IMR-90 (cell line): ENCODE measurements around the gene RYR1.

ENCODE experiments used
- CEBPB ChIP-seq: IDR thresholded peaks from 2 replicates; pipeline ENCODE4 v1.6.1; 2012; ENCODE audit warnings: low read depth, low read length, improper control_type of control experiment
- MAFK ChIP-seq: IDR thresholded peaks from 2 replicates; pipeline ENCODE4 v1.6.1; 2012; ENCODE audit warnings: low read depth, low read length, improper control_type of control experiment
- NFE2L2 ChIP-seq: fragments of 150-350 bp; IDR thresholded peaks from 2 replicates; pipeline ENCODE4 v1.6.1; 2016; ENCODE audit warnings: low read depth, mild to moderate bottlenecking, low read length
- POLR2A ChIP-seq: IDR thresholded peaks from 2 replicates; pipeline ENCODE4 v1.6.1; 2012; ENCODE audit warnings: mild to moderate bottlenecking, low read depth, low read length
- TF ChIP-seq, protein P1 (sequence below): conservative IDR thresholded peaks from 2 replicates; pipeline ENCODE4 v1.5.1; 2012; ENCODE audit warnings: mild to moderate bottlenecking, low read depth, low read length, improper control_type of control experiment
- TF ChIP-seq, protein P2 (sequence below): fragments of 150-350 bp; IDR thresholded peaks from 2 replicates; pipeline ENCODE4 v1.6.1; 2016; ENCODE audit warnings: low read depth, mild to moderate bottlenecking, low read length, moderate library complexity, borderline replicate concordance

DNA sequence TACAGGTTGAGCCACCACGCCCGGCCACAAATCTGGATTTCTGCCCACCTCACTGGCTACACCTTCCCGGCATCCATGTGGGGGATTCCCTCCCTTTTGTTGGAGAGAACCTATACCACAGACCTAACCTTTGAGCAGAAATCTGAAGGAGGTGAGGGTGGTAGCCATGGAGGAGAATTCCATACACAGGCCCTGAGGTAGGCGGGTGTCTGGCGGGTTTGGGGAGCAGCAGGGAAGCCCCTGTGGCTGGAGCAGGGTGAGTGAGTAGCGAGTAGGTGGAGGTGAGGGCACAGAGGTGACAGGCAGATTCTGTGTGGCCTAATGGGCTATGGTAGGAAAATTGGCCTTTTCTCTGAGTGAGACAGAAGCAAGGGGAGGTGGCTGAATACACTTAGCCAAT, 196.1 kb downstream of the RYR1 start:
- TF ChIP-seq, protein P1, sequence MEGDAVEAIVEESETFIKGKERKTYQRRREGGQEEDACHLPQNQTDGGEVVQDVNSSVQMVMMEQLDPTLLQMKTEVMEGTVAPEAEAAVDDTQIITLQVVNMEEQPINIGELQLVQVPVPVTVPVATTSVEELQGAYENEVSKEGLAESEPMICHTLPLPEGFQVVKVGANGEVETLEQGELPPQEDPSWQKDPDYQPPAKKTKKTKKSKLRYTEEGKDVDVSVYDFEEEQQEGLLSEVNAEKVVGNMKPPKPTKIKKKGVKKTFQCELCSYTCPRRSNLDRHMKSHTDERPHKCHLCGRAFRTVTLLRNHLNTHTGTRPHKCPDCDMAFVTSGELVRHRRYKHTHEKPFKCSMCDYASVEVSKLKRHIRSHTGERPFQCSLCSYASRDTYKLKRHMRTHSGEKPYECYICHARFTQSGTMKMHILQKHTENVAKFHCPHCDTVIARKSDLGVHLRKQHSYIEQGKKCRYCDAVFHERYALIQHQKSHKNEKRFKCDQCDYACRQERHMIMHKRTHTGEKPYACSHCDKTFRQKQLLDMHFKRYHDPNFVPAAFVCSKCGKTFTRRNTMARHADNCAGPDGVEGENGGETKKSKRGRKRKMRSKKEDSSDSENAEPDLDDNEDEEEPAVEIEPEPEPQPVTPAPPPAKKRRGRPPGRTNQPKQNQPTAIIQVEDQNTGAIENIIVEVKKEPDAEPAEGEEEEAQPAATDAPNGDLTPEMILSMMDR, result no peak
- no peak for TF ChIP-seq MAFK
- TF ChIP-seq CEBPB, result no peak
- TF ChIP-seq, protein P2, sequence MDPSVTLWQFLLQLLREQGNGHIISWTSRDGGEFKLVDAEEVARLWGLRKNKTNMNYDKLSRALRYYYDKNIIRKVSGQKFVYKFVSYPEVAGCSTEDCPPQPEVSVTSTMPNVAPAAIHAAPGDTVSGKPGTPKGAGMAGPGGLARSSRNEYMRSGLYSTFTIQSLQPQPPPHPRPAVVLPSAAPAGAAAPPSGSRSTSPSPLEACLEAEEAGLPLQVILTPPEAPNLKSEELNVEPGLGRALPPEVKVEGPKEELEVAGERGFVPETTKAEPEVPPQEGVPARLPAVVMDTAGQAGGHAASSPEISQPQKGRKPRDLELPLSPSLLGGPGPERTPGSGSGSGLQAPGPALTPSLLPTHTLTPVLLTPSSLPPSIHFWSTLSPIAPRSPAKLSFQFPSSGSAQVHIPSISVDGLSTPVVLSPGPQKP, result no peak
- TF ChIP-seq POLR2A, result no peak
- TF ChIP-seq NFE2L2, result no peak
